Measurements from ENCODE around the gene EPG5.

The EPG5 gene

GRCh38 chr18:45852631-45853030, 114.5 kb downstream of the EPG5 start:
- TF ChIP-seq RAD21 (IDR thresholded peaks at IDR 0.05; ENCODE audit: low read depth) (no peak), EGR1 (IDR thresholded peaks at IDR 0.05) (no peak), MAX (IDR thresholded peaks at IDR 0.05) (no peak), CEBPB (IDR thresholded peaks at IDR 0.05) (no peak), CREB1 (IDR thresholded peaks at IDR 0.05; ENCODE audit: low read depth) (no peak), ZBTB7A (IDR thresholded peaks at IDR 0.05; ENCODE audit: low read depth) (no peak), TEAD4 (IDR thresholded peaks at IDR 0.05) (no peak)

- no peak for TF ChIP-seq NFIC (IDR thresholded peaks at IDR 0.05)
- TF ChIP-seq REST (IDR thresholded peaks at IDR 0.05; ENCODE audit: low read depth) = no peak
- no peak for TF ChIP-seq TCF12 (IDR thresholded peaks at IDR 0.05; ENCODE audit: low read depth)
- no peak for TF ChIP-seq YY1 (IDR thresholded peaks at IDR 0.05; ENCODE audit: low read depth)
- TF ChIP-seq FOXM1 (IDR thresholded peaks at IDR 0.05; ENCODE audit: borderline replicate concordance, low read depth) = no peak
- no peak for TF ChIP-seq TEAD4 (IDR thresholded peaks at IDR 0.05)
These were observed 115.8 kb downstream of the EPG5 start for GRCh38 chr18:45851161-45851925.

GRCh38 chr18:45850021-45850420, 117.1 kb downstream of the EPG5 start:
- TF ChIP-seq RAD21 (IDR thresholded peaks at IDR 0.05; ENCODE audit: low read depth) = peak; percentile 27; the same call in 1 of the 2 replicates
- no peak for TF ChIP-seq EP300 (IDR thresholded peaks at IDR 0.05; ENCODE audit: borderline replicate concordance)

GRCh38 chr18:45849529-45849928, 117.6 kb downstream of the EPG5 start:
- no peak for TF ChIP-seq USF1 (IDR thresholded peaks at IDR 0.05)
- TF ChIP-seq NFIC (IDR thresholded peaks at IDR 0.05) = no peak
- no peak for TF ChIP-seq TCF12 (IDR thresholded peaks at IDR 0.05; ENCODE audit: low read depth)
- no peak for TF ChIP-seq CEBPB (IDR thresholded peaks at IDR 0.05)
- no peak for TF ChIP-seq FOXM1 (IDR thresholded peaks at IDR 0.05; ENCODE audit: borderline replicate concordance, low read depth)
- TF ChIP-seq CREB1 (IDR thresholded peaks at IDR 0.05; ENCODE audit: low read depth) = no peak
- TF ChIP-seq RAD21 (IDR thresholded peaks at IDR 0.05; ENCODE audit: low read depth) = no peak
- TF ChIP-seq TEAD4 (IDR thresholded peaks at IDR 0.05) = no peak
- no peak for TF ChIP-seq EP300 (IDR thresholded peaks at IDR 0.05; ENCODE audit: borderline replicate concordance)

- no peak for TF ChIP-seq YY1 (IDR thresholded peaks at IDR 0.05; ENCODE audit: low read depth)
These were observed 120.0 kb downstream of the EPG5 start for GRCh38 chr18:45847119-45847518.

GRCh38 chr18:45845410-45845809, 121.7 kb downstream of the EPG5 start:
- TF ChIP-seq TAF1 (IDR thresholded peaks at IDR 0.05; ENCODE audit: low read depth) (no peak), CREB1 (IDR thresholded peaks at IDR 0.05; ENCODE audit: low read depth) (no peak), USF1 (IDR thresholded peaks at IDR 0.05) (no peak), NFIC (IDR thresholded peaks at IDR 0.05) (no peak), REST (IDR thresholded peaks at IDR 0.05; ENCODE audit: low read depth) (no peak), RAD21 (IDR thresholded peaks at IDR 0.05; ENCODE audit: low read depth) (no peak)

- no peak for TF ChIP-seq TEAD4 (IDR thresholded peaks at IDR 0.05)
These were observed 122.2 kb downstream of the EPG5 start for GRCh38 chr18:45844938-45845337.

- TF ChIP-seq USF1 (IDR thresholded peaks at IDR 0.05) = no peak
- no peak for TF ChIP-seq MAX (IDR thresholded peaks at IDR 0.05)
- no peak for TF ChIP-seq ZBTB7A (IDR thresholded peaks at IDR 0.05; ENCODE audit: low read depth)
- no peak for TF ChIP-seq YY1 (IDR thresholded peaks at IDR 0.05; ENCODE audit: low read depth)
- TF ChIP-seq CREB1 (IDR thresholded peaks at IDR 0.05; ENCODE audit: low read depth) = no peak
- TF ChIP-seq TAF1 (IDR thresholded peaks at IDR 0.05; ENCODE audit: low read depth) = no peak
- TF ChIP-seq NFIC (IDR thresholded peaks at IDR 0.05) = no peak
- TF ChIP-seq REST (IDR thresholded peaks at IDR 0.05; ENCODE audit: low read depth) = no peak
- no peak for TF ChIP-seq TCF12 (IDR thresholded peaks at IDR 0.05; ENCODE audit: low read depth)
- TF ChIP-seq TEAD4 (IDR thresholded peaks at IDR 0.05) = no peak
- TF ChIP-seq FOXM1 (IDR thresholded peaks at IDR 0.05; ENCODE audit: borderline replicate concordance, low read depth) = no peak
- no peak for TF ChIP-seq EP300 (IDR thresholded peaks at IDR 0.05; ENCODE audit: borderline replicate concordance)
- TF ChIP-seq EGR1 (IDR thresholded peaks at IDR 0.05) = no peak
- TF ChIP-seq CEBPB (IDR thresholded peaks at IDR 0.05) = no peak
- no peak for TF ChIP-seq RAD21 (IDR thresholded peaks at IDR 0.05; ENCODE audit: low read depth)
These were observed 124.1 kb downstream of the EPG5 start for GRCh38 chr18:45843019-45843418.
